IPS DF 4.7 (cell line): ENCODE measurements around the gene ROBO3.

Source experiments
- DNase-seq: peaks from one replicate; pipeline ENCODE4 v3.0.0-alpha.2; 2013; ENCODE audit warnings: low spot score; ENCODE audit errors: extremely low read depth

The ROBO3 gene

DNA sequence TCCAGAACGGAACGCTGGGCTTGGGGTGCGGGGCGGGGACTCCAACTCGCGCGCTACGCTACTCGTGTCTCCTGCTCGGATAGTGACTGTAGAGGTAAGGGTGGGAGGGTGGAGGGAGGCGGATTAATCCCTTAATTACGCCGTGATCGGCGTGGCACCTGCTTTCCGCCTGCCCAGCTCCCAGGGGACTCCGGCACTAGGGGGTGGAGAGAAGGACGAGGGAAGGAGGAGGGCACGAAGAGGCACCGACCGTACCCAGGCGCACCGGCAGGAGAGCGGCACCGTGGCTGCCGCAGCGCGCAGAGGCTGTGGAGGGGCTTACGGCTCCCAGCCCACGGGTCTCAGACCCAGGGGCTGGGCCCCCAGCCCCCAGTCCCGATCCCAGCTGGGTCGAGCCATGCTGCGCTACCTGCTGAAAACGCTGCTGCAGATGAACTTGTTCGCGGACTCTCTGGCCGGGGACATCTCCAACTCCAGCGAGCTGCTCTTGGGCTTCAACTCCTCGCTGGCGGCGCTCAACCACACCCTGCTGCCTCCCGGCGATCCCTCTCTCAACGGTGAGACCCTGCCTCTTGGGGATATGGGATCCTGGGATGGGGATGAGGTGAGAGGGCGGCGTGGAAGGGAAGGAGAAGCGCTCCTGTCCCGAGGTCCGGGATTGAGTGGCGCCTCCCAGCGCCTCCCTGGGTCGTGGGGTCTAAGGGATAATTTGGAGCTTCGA is at the start of gene ROBO3:
Gene ROBO3, plus strand, starts transcription at position 252 of the 721 bp plus-strand sequence. Its CDS starts 146 bp downstream, at position 398.
- no peak for DNase-seq

DNA sequence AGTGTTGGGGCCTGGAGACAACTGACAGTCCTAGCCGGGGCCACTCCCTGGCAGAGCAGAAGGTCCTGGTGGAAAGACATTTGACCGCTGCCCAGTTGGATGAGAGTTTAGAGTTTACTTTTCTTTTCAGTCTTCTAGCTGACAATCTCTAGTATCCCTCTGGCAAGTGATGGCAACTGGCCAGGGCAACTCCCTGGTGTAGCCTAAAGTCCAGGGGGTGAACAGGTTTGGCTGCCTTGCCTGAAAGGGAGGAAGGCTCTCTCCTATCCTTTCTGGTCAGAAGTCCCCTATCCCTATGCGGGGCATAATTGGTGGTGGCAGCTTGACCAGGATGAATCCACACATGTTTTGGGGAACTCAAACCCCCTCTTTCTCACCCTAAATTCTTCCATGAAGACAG is 48.2 kb upstream of the ROBO3 start:
- DNase-seq, result no peak

- no peak for DNase-seq
Measured at GRCh38 chr11:124821995-124822730, 43.1 kb upstream of the ROBO3 start.

GRCh38 chr11:124823512-124824376 is 41.5 kb upstream of the ROBO3 start:
- DNase-seq, result no peak

- DNase-seq, result no peak
Measured at GRCh38 chr11:124825876-124826275, 39.4 kb upstream of the ROBO3 start.

DNA sequence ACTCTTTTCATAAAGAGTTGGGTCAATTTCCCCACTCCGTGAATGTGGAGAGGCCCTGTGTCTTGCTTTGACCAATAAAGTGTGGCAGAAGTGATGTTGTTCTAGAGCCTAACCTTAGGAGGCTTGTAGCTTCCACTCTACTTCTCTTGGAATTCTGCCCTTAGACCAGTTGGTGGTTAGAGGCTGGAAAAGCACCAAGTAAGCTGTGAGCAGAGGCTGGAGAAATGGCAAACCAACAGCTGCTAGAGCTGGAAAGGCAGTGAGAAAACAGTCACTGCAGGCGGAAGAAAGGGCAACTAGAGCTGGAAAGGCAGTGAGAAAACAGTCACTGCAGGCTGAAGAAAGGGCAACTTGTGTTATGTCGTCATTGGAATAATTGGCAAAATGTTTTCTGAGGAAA is 35.2 kb upstream of the ROBO3 start:
- DNase-seq, result no peak

DNA sequence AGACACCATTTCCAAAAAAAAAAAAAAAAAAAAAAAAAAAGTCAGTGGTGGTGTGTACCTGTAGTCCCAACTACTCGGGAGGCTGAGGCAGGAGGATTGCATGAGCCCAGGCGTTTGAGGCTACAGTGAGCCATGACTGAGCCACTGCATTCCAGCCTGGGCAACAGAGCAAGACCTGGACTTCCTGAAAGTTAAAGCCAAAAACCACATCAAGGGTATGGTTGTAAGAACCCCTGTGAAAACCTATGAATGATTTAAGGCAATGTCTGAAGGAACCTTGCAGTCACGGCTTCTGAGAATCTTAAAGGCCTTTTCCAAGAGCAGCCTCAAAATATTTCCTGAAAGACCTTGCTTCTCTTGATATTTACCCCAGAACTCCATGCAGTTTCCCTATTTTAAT is 34.5 kb upstream of the ROBO3 start:
- DNase-seq, result no peak

GRCh38 chr11:124831897-124832296 is 33.3 kb upstream of the ROBO3 start:
- no peak for DNase-seq

DNA sequence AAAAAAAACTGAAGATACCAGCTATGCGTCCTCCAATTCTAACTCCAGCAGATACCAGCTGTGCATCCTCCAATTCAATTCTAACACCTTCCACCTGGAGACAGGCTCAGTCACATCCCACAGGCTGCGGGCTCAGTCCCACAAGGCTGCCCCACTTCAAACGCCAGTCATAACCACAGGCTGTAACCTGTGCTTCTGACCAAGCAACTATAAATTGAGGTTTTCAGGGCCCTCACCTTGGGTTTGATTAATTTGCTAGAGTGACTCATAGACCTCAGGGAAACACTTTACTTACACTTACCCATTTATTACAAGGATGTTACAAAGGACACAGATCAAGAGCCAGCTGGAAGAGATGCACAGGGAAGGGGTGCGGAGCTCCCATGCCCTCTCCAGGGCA is 32.7 kb upstream of the ROBO3 start:
- DNase-seq, result no peak

DNA sequence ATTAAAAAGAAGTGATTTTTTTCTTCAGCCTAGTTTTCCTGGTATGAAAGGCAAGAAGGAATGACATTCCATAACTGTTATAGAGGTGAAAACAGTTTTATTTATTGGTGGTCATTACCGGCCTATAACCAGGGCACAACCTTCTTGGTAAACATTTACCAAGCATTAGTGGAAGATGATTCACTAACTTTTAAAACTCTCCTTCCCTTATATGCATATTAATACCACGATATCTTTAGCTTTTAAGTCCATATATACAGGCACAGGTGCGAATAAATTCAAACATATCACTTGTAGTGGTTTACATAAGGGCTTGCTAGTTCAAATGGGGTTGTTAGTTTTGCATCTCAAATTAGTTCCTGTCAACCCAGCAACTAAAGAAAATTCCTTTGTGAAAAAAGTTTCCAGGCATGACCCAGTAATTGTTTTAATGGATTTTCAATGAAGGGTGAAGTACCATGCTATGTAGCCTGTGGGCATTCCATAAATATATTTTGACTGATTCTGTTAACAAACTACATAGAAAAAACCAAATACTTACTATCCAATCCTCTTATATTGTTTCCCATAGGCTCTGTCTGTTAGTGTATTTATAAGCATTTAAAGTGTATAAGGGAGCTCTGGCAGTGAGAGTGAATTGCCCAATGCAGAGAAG is 30.6 kb upstream of the ROBO3 start:
- DNase-seq, result no peak

DNA sequence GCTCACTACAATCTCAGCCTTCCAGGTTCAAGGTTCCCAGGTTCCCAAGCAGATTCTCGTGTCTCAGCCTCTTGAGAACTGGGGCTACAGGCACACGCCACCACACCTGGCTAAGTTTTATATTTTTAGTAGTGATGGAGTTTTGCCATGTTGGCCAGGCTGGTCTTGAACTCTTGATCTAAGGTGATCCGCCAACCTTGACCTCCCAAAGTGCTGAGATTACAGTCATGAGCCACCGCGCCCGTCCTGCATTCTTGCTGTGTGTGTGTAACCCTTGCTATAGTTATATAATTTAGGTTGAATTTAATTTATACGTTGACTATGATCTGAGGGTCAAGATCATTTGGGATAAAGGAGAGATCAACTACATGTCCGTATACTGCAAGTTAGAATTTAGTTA is 29.3 kb upstream of the ROBO3 start:
- no peak for DNase-seq

DNA sequence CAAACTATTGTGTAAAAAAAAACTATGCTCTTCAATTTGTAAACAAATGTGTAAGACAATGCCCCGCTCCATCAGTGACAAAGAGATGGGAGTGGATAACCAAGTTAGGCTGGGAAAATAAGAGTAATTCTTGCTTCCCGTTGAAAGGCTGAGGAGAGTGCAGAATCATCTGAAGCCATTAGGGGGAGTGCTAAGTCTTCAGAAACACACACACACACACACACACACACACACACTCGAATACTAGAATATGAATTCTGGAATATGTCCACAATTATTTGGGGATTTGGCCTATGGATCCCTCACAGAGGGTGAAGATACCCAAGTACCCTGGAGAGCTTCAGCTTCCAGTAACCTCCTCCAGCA is 27.8 kb upstream of the ROBO3 start:
- DNase-seq, result no peak

GRCh38 chr11:124838805-124839127 is 26.5 kb upstream of the ROBO3 start:
- DNase-seq, result no peak

DNA sequence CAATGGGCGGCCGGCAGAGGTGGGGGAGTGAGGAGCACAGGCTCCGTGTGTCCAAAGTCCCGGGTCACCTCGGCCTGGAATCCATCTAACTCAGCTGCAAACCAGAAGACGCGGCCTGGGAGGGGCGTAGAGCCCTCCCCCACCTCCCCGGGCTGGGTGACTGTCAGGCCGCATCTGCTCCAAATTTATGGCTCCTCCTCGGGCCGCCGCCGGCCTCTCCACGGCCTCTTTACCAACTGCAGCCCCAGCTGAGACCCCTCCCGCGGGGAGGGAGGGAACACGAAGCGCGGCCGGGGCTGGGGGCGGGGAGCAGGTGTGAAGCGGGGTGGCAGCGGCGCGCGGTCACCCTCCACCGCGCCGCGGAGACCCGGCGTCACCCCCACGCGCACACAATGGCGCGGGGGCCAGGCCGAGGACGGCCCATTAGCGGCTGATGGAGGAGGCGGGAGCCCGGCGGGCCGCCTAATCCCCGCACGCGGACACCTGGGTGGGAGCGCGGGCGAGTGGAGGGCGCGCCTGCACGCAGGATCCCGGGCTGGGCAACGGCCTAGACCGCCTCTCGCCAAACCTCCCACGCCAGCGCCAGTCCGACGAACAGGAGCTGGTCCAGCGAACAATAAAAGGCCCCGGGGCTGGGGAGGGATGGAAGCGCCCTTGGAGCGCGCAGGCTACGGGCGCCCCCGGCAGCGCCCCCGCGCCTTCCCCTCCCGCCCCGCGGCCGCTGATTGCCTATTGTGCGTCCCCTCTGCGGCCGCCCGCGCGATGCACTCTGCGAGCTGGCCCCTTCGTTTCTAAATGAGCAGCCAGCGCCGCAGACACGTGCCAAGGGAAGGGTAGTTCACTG is 25.9 kb upstream of the ROBO3 start:
- no peak for DNase-seq

- DNase-seq, result no peak
Measured at GRCh38 chr11:124839972-124840621, 25.1 kb upstream of the ROBO3 start.

- DNase-seq, result no peak
Measured at GRCh38 chr11:124840666-124841065, 24.6 kb upstream of the ROBO3 start.

GRCh38 chr11:124841201-124841600 is 24.0 kb upstream of the ROBO3 start:
- no peak for DNase-seq

DNA sequence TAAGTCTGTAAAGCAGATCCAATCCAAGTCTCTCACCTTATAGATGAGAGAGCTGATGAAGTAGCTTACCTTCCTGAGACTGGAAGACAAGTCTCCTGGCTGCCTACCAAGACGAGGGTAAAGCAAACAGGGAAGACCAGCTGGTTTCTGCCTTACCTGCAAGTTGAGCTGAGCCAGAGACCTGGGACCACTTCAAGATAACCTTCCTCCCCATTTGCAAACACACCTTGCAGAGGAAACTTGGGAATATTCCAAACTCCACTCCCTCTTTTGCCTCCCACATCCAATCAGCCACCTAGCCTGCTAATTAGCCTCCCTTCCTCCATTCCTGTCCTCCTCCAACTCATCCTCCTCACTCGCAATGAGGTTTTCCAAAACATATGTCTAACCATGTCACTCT is 23.4 kb upstream of the ROBO3 start:
- DNase-seq, result no peak

GRCh38 chr11:124842305-124842704 is 22.9 kb upstream of the ROBO3 start:
- no peak for DNase-seq

DNA sequence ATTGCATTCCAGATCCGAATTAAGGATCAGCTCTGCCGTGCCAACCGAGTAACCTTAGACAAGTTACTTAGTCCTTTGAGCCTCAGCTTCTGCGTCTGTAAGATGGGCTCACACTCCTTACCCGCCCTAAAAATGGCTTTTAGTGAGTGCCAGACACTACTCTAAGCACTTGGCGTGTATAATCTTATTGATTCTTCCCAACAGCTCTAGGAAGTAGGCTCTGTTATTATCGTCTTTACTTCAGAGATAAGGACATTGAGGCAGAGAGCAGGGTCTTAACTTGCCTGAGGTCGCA is 21.7 kb upstream of the ROBO3 start:
- no peak for DNase-seq

- no peak for DNase-seq
Measured at GRCh38 chr11:124844664-124845079, 20.6 kb upstream of the ROBO3 start.
